IPS DF 4.7 (cell line): Measurements from ENCODE around the gene ABCC6.
"Not testable (repeated sequence)": the region's sequence is repeated elsewhere in the genome, so short reads cannot be mapped to it uniquely, and the experiment has no call there.

ENCODE experiments used
- DNase-seq: peaks from one replicate; pipeline ENCODE4 v3.0.0-alpha.2; 2013; ENCODE audit warnings: low spot score; ENCODE audit errors: extremely low read depth

The ABCC6 gene

GRCh38 chr16:16161840-16162239, 61.5 kb downstream of the ABCC6 start:
- DNase-seq = not testable (repeated sequence)

GRCh38 chr16:16161319-16161718, 62.0 kb downstream of the ABCC6 start:
- DNase-seq = no peak

- DNase-seq = no peak
These were observed 63.6 kb downstream of the ABCC6 start for GRCh38 chr16:16159662-16160061.

- no peak for DNase-seq
These were observed 64.4 kb downstream of the ABCC6 start for GRCh38 chr16:16158741-16159374.

- DNase-seq = no peak
These were observed 65.1 kb downstream of the ABCC6 start for GRCh38 chr16:16158082-16158658.

GRCh38 chr16:16157166-16157565, 66.1 kb downstream of the ABCC6 start:
- DNase-seq = no peak

- no peak for DNase-seq
These were observed 68.1 kb downstream of the ABCC6 start for GRCh38 chr16:16155234-16155633.

GRCh38 chr16:16154281-16154951, 68.9 kb downstream of the ABCC6 start:
- DNase-seq = no peak

GRCh38 chr16:16153000-16153399, 70.3 kb downstream of the ABCC6 start:
- not testable (repeated sequence) for DNase-seq

- DNase-seq = no peak
These were observed 72.0 kb downstream of the ABCC6 start for GRCh38 chr16:16151315-16151714.

GRCh38 chr16:16150878-16151152, 72.5 kb downstream of the ABCC6 start:
- DNase-seq = no peak

GRCh38 chr16:16150117-16150877, 73.0 kb downstream of the ABCC6 start:
- DNase-seq = no peak

GRCh38 chr16:16149710-16150116, 73.6 kb downstream of the ABCC6 start:
- no peak for DNase-seq

- DNase-seq = no peak
These were observed 74.5 kb downstream of the ABCC6 start for GRCh38 chr16:16148755-16149154.

- not testable (repeated sequence) for DNase-seq
These were observed 75.2 kb downstream of the ABCC6 start for GRCh38 chr16:16148000-16148599.

GRCh38 chr16:16147316-16147999, 75.8 kb downstream of the ABCC6 start:
- DNase-seq = no peak

GRCh38 chr16:16146380-16147315, 76.6 kb downstream of the ABCC6 start:
- DNase-seq = no peak

GRCh38 chr16:16145286-16145685, 78.0 kb downstream of the ABCC6 start:
- no peak for DNase-seq

- DNase-seq = no peak
These were observed 78.9 kb downstream of the ABCC6 start for GRCh38 chr16:16144416-16144815.

- no peak for DNase-seq
These were observed 79.4 kb downstream of the ABCC6 start for GRCh38 chr16:16143931-16144330.
